22Rv1 (cell line): ENCODE measurements around the gene RAB40B.

Experiments
- H3K27ac ChIP-seq: fragments of 450-650 bp; 2 replicates; pipeline ENCODE4 v1.5.1; 2017
- ZFX ChIP-seq: fragments of 450-650 bp; IDR thresholded peaks from 2 replicates; pipeline ENCODE4 v1.6.1; 2017; ENCODE audit warnings: antibody characterized with exemption, borderline replicate concordance
- TF ChIP-seq, protein P1 (sequence below): fragments of 450-650 bp; IDR thresholded peaks from 2 replicates; pipeline ENCODE4 v1.5.1; 2017; ENCODE audit warnings: mild to moderate bottlenecking

Gene RAB40B

DNA sequence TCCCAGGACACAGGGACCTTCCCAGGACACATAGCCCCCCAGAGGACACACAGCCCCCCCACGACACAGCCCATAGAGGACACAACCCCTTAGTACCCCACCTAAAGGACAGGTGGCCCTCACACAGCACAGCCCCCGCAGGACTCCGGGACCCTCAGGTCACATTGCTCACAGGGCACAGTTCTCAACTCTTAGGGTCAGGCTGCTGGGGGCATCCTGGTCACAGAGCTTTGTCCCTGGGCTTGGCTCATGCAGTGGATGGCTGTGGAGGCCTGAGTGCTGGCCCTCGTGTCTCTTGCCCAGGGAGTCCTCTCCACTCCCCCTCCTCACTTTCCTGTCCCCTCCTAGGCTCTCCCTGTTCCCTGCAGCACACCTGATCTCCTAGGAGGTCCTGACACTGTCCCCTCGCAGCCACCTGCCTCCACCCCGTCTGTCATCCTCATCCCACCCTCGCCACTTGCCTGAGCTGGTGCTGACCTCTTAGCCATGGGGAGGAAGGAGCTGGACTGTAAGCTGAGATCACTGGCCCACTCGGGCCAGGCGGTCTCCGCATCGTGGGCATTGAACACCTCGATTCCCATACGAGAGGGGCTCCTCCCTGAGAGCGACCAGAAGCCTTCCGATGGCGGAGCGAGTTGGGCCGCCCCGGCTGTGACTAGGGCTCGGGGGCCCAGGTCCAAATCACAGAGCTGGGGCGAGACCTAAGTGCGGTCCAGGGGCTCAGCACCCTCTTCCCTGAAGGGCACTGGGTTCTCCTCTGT is 48.8 kb downstream of the RAB40B start:
- H3K27ac ChIP-seq: no peak overlapping the region
- no peak for TF ChIP-seq ZFX
- TF ChIP-seq, protein P1, sequence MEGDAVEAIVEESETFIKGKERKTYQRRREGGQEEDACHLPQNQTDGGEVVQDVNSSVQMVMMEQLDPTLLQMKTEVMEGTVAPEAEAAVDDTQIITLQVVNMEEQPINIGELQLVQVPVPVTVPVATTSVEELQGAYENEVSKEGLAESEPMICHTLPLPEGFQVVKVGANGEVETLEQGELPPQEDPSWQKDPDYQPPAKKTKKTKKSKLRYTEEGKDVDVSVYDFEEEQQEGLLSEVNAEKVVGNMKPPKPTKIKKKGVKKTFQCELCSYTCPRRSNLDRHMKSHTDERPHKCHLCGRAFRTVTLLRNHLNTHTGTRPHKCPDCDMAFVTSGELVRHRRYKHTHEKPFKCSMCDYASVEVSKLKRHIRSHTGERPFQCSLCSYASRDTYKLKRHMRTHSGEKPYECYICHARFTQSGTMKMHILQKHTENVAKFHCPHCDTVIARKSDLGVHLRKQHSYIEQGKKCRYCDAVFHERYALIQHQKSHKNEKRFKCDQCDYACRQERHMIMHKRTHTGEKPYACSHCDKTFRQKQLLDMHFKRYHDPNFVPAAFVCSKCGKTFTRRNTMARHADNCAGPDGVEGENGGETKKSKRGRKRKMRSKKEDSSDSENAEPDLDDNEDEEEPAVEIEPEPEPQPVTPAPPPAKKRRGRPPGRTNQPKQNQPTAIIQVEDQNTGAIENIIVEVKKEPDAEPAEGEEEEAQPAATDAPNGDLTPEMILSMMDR: no peak

DNA sequence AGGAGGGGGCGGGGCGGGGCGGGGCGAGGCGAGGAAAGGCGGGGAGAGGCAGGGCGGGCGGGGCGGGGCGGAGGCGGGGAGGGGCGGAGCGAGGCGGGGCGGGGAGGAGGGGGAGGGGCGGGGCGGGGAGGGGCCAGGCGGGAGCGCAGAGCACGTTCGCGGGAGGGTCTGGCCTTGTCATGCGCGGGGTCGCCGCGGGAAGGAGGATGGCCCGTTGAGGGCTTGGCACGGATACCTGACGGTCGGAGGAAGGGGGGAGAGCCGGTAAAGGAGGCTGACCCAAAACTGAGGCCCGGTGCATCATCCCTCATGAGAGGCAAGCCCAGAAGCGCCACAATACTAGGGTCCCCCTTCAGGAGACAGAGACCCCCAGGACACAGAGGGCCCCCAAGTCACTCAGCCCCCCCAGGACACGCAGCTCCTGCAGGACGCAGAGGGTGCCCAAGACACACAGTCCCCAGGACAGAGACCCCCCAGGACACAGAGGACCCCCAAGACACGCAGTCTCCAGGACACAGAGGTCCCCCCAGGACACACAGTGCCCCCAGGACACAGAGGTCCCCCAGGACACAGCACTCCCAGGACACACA is 49.7 kb downstream of the RAB40B start:
- TF ChIP-seq ZFX: no peak

DNA sequence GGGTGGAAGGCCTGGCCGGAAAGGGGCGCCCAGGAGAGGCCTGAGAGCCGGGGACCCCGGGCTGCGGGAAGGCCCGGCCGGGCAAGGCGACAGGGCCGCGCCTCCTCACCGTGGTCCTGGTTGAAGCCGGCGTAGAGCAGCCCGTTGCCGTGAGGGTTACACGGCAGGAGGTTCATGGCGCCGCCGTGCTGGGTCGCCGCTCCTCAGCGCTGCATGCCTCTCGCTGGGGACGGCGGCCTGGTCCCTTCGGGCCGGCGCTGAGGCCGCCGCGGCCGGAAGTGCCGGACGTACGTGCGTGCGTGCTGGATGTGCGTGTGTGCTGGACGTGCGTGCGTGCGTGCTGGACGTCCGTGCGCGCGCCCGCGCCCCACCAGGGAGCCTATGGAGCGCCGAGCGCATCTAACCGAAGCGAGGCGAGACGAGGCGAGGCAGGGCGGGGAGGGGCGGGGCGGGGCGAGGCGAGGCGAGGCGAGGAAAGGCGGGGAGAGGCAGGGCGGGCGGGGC is 50.3 kb downstream of the RAB40B start, which contains the start of gene WDR45B:
TSS of gene WDR45B (minus strand) at position 280 of the 504 bp plus-strand sequence. CDS start at position 176, 104 bp downstream.
- peak; percentile 62; the same call in 1 of the 2 replicates for TF ChIP-seq ZFX
- TF ChIP-seq, protein P1: no peak
- H3K27ac ChIP-seq: peak within 1 kb of the TSS; percentile 94

More for the DNA sequence above, 49.7 kb downstream of the RAB40B start:
- peak overlapping the region; percentile 61 for H3K27ac ChIP-seq

DNA sequence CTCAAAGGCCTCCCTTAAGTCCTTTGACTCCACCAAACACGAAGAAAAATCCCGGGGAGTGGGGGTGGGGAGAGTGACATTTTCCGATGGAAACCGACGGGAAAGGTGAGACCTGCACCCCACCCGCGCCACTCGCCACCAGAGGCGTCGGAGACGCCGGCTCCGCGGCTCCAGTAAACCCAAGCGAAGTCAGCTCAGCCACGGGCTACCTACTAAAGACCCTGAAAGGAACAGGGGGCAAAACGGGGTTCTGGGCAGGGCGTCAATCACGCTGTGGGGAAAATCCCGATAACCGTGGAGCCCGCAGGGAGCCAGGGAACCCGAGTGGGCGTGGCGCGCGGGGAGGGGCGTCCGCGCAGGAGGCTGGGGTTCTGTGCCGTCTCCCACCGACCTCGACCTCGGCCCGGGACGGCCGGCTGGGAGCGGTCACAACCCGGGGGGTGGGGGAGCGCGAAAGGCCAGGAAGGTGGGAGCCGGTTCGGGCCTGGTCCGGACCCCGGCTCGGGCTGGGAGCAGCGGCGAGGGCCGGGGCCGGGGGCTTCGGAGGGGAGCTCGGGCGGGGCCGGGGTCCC is 50.8 kb downstream of the RAB40B start:
- H3K27ac ChIP-seq: peak overlapping the region; percentile 94
- TF ChIP-seq ZFX: no peak
- TF ChIP-seq, protein P1: peak; percentile 31; the same call in 1 of the 2 replicates

DNA sequence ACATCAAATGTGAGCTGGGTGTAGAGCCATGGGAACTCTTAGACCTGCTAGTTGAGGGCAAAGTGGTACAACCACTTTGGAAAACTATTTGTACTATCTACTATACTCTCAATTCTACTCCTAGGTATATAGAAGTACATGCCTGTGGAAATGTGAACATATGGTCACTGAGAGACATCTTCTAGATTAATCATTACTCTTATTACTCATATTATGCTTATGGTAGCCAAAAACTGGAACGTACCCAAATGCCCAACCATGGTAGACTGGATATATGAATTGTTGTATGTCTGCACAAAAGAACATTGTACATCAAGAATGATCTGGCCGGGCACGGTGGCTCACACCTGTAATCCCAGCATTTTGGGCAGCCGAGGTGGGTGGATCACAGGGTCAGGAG is 53.0 kb downstream of the RAB40B start:
- H3K27ac ChIP-seq: no peak overlapping the region
- TF ChIP-seq, protein P1: no peak
- no peak for TF ChIP-seq ZFX

DNA sequence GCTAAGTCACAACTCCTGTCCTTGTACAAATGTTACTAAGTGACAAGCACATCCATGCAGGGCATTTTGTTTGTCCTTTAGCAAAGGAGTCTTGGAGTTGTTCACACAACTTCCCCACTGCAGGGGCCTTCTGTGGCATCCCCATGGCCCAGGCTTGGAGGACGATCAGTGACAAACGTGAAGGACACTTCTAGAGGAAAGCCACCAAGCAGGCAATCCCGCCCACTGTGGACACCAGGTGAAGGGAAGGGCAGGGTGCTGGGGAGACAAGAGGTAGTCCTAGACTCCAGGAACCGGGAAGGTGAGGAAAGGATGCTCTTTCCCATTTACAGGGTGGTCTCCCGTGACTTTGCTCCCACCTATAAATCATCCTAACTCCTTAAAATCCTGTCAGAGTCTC is 54.4 kb downstream of the RAB40B start:
- TF ChIP-seq, protein P1: no peak
- TF ChIP-seq ZFX: no peak
- no peak overlapping the region for H3K27ac ChIP-seq

DNA sequence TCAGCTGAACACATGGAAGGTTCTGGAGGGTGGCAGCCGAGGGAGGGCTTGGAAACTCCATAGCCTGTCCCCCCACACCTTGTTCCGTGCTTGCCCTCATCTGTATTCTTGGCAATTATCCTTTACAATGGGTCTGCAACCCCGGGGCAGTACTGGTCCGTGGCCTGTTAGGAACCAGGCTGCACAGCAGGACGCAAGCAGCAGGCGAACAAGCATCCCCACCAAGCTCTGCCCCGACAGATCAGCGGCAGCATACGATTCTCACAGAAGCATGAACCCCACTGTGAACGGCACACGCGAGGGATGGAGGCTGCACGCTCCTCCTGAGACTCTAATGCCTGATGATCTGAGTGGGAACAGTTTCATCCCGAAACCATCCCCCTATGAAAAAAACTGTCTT is 56.5 kb downstream of the RAB40B start:
- no peak for TF ChIP-seq ZFX
- TF ChIP-seq, protein P1: no peak
- no peak overlapping the region for H3K27ac ChIP-seq
